GM12872 (cell line): ENCODE measurements around the gene WDR62.

ENCODE experiments used
- TF ChIP-seq, protein P1 (sequence below): IDR thresholded peaks from 3 replicates; pipeline ENCODE4 v1.5.1; 2011; ENCODE audit warnings: low read depth, mild to moderate bottlenecking, low read length, moderate library complexity; ENCODE audit not compliant: insufficient read depth

The WDR62 gene

DNA sequence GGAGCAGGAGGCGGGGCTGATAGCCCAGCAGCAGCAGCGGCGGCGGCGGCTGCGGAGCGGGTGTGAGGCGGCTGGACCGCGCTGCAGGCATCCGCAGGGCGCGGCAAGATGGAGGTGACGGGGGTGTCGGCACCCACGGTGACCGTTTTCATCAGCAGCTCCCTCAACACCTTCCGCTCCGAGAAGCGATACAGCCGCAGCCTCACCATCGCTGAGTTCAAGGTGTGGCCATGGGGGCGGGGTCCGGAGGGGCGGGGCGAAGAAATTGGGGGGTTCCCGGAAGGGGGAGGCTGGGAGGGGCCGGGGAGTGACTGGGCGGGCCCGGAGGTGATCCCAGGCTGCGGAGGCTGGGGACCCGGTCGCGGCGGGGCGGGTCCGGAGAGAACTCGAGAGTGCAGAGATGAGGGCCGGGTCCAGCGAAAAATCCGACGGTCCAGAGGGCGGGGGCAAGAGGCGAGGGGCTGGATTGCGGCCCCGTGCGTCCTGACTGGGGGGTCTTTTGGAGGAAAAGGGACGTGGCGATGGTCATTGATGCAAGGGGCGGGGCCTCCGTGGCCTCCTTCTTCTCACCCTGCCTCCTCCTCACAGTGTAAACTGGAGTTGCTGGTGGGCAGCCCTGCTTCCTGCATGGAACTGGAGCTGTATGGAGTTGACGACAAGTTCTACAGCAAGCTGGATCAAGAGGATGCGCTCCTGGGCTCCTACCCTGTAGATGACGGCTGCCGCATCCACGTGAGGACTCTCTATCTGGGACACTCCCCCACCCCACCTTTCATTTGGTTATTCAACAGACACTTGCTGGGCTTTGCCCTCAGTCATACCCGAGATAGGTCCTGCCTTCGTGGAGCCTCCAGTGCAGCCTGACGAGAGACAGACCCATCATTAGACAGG, 61.0 kb downstream of the WDR62 start, which contains the start of gene TBCB:
Gene TBCB, plus strand, starts transcription at position 16 of the 891 bp plus-strand sequence. Its CDS starts 93 bp downstream, at position 109.
- TF ChIP-seq, protein P1, sequence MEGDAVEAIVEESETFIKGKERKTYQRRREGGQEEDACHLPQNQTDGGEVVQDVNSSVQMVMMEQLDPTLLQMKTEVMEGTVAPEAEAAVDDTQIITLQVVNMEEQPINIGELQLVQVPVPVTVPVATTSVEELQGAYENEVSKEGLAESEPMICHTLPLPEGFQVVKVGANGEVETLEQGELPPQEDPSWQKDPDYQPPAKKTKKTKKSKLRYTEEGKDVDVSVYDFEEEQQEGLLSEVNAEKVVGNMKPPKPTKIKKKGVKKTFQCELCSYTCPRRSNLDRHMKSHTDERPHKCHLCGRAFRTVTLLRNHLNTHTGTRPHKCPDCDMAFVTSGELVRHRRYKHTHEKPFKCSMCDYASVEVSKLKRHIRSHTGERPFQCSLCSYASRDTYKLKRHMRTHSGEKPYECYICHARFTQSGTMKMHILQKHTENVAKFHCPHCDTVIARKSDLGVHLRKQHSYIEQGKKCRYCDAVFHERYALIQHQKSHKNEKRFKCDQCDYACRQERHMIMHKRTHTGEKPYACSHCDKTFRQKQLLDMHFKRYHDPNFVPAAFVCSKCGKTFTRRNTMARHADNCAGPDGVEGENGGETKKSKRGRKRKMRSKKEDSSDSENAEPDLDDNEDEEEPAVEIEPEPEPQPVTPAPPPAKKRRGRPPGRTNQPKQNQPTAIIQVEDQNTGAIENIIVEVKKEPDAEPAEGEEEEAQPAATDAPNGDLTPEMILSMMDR, result no peak

GRCh38 chr19:36116344-36116637, 61.6 kb downstream of the WDR62 start:
- TF ChIP-seq, protein P1, result no peak

DNA sequence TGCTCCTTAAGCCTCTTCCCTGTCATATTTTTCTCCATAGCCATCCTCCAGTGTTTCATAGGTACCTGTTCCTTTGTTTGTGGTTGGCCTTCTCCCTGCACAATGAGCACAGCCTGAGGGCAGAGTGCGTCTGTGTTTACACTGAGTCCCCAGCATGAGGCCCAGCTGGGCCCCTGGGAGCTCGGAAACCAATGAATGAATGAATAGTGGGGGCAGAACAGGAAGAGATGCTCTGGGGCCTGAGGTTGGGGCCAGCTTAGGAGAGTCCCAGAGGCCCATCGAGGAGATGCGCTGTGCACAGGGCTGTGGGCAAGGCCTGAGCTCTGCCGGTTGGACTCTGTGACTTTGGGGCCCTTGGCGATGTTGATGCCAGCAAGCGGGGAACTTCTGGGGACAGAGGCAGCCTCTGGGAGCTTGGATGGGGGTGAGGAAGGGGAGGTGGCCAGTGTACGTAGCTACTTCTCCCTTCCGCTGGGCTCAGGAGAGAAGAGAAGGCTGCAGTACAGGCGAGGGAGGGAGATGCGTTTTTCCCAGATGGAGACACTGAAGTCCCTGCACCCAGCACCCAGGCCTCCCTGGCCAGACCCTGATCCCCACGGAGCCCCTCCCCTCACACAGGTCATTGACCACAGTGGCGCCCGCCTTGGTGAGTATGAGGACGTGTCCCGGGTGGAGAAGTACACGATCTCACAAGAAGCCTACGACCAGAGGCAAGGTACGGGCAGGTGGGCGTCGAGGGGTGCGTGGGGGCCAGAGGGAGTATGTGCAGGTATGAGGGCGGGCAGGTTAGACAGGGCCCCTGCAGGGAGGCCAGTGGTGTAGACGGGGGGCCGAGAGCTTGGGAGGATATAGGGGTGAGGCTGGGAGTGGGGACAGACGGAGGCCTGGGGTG, 65.6 kb downstream of the WDR62 start:
- TF ChIP-seq, protein P1, result no peak

- TF ChIP-seq, protein P1, result no peak
These were observed 66.3 kb downstream of the WDR62 start for GRCh38 chr19:36120984-36121358.

DNA sequence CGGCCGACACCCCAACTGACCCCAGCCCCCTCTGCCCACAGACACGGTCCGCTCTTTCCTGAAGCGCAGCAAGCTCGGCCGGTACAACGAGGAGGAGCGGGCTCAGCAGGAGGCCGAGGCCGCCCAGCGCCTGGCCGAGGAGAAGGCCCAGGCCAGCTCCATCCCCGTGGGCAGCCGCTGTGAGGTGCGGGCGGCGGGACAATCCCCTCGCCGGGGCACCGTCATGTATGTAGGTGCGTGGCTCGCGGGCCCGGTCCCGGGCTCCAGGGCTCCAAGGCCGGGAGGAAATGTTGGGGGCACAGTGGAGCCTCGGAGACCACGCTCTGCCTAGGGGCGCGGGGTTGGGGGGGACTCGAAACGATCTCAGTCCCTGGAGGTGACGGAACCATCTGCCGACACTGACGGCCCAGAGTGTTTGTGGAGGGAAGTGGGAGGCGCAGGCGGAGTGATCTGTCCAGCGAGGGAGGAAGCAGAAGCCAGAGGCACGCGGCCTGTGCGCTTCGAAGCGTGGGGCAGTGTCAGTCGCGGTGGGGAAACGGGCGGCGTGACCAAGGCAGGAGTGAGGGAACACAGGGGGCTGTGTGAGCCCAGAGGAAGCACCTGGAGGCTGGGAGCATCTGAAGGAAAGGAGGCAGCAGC, 66.9 kb downstream of the WDR62 start:
- TF ChIP-seq, protein P1, result no peak

DNA sequence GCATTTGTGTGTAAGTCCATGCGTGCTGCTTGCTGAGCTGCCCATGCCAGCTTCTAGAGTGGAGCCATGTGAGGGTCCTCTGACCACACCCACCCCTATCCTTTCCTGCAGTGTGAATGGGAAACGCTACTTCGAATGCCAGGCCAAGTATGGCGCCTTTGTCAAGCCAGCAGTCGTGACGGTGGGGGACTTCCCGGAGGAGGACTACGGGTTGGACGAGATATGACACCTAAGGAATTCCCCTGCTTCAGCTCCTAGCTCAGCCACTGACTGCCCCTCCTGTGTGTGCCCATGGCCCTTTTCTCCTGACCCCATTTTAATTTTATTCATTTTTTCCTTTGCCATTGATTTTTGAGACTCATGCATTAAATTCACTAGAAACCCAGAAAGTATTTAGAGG, 70.9 kb downstream of the WDR62 start:
- TF ChIP-seq, protein P1, result no peak

- TF ChIP-seq, protein P1, result no peak
These were observed 73.7 kb downstream of the WDR62 start for GRCh38 chr19:36128392-36128736.
